Measurements from ENCODE around the gene SUGT1. TPM values are rescaled to one million over a fixed set of nuclear protein-coding genes. Genes with fewer than 3 reads are reported as not detected.
"Not testable (repeated sequence)": the region's sequence is repeated elsewhere in the genome, so short reads cannot be mapped to it uniquely, and the experiment has no call there.

Gene SUGT1
- total RNA-seq, 3 donors from 2014 or later (not counting 1 experiment from before 2014, with no cell fraction given) = 27.4 to 34.4 (median 29.7) TPM

DNA sequence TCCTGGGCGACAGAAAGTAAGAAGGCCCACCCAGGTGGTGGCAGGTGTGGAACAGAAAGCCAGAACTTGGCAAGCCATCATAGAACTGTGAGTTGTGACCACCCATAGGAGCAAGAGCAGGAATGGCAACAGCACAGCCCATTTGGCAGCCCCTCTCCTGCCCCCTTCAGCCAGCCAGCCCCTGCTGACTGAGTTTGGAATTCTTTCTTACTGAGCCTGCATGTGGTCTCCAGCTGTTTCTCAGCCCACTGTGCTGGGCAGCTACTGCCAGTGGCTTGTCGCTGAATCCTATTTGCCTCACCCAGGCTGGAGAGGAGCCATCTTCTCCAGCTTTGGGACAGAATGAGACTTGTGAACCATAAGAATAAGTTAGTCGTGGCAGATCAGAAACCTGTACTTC, 58.6 kb downstream of the SUGT1 start:
- H3K4me3 ChIP-seq (ENCODE audit: low read length) = no peak overlapping the region
- Mint-ChIP-seq H3K4me3 (no peak overlapping the region), H3K27ac (no peak overlapping the region), H3K9me3 (no peaks in the 10 kb centered on the region), H3K4me1 (no peaks in the 10 kb centered on the region), H3K36me3 (no peaks in the 10 kb centered on the region), H3K27me3 (ENCODE audit: low read depth in 2 of 2) (no peaks in the 10 kb centered on the region)
- H3K27me3 ChIP-seq (ENCODE audit: control insufficient read depth, insufficient read depth, low read length) = no peaks in the 10 kb centered on the region
- TF ChIP-seq, protein P1, sequence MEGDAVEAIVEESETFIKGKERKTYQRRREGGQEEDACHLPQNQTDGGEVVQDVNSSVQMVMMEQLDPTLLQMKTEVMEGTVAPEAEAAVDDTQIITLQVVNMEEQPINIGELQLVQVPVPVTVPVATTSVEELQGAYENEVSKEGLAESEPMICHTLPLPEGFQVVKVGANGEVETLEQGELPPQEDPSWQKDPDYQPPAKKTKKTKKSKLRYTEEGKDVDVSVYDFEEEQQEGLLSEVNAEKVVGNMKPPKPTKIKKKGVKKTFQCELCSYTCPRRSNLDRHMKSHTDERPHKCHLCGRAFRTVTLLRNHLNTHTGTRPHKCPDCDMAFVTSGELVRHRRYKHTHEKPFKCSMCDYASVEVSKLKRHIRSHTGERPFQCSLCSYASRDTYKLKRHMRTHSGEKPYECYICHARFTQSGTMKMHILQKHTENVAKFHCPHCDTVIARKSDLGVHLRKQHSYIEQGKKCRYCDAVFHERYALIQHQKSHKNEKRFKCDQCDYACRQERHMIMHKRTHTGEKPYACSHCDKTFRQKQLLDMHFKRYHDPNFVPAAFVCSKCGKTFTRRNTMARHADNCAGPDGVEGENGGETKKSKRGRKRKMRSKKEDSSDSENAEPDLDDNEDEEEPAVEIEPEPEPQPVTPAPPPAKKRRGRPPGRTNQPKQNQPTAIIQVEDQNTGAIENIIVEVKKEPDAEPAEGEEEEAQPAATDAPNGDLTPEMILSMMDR (IDR thresholded peaks at IDR 0.05) = no peak
- H3K27ac ChIP-seq (ENCODE audit: low read length) = no peak overlapping the region
- intact Hi-C loops (cut with micrococcal nuclease) = no loop called here
- DNase-seq (no peak), ATAC-seq (no peak)
- WGBS (ENCODE audit: insufficient coverage) = 98% methylated on average over 2 of the region's 3 CpGs
- no peaks in the 10 kb centered on the region for H3K9me3 ChIP-seq (ENCODE audit: control insufficient read depth, insufficient read depth, low read length)
- H3K36me3 ChIP-seq (ENCODE audit: control insufficient read depth, insufficient read depth, low read length) = no peaks in the 10 kb centered on the region
- H3K4me1 ChIP-seq (ENCODE audit: control insufficient read depth, insufficient read depth, low read length) = no peaks in the 10 kb centered on the region

- no peaks in the 10 kb centered on the region for H3K36me3 Mint-ChIP-seq
- Histone ChIP-seq H3K27me3 (ENCODE audit: control insufficient read depth, insufficient read depth, low read length) (no peaks in the 10 kb centered on the region), H3K27ac (ENCODE audit: low read length) (no peak overlapping the region), H3K4me3 (ENCODE audit: low read length) (no peak overlapping the region), H3K9me3 (ENCODE audit: control insufficient read depth, insufficient read depth, low read length) (no peaks in the 10 kb centered on the region), H3K4me1 (ENCODE audit: control insufficient read depth, insufficient read depth, low read length) (no peaks in the 10 kb centered on the region), H3K36me3 (ENCODE audit: control insufficient read depth, insufficient read depth, low read length) (no peaks in the 10 kb centered on the region)
- ATAC-seq = no peak
- no peak overlapping the region for H3K27ac Mint-ChIP-seq
- DNase-seq = no peak
- no peaks in the 10 kb centered on the region for H3K4me1 Mint-ChIP-seq
- H3K9me3 Mint-ChIP-seq = no peaks in the 10 kb centered on the region
- no peak overlapping the region for H3K4me3 Mint-ChIP-seq
- intact Hi-C loops (cut with micrococcal nuclease) = no loop called here
- WGBS (ENCODE audit: insufficient coverage) = 93% methylated on average over 3 of the region's 3 CpGs
- peaks cover 0 to 6% of the 10 kb centered on the region in 2 donors for H3K27me3 Mint-ChIP-seq (ENCODE audit: low read depth in 2 of 2)
- TF ChIP-seq, protein P1 (IDR thresholded peaks at IDR 0.05) = no peak
These were observed 59.7 kb downstream of the SUGT1 start for GRCh38 chr13:52712385-52712784.

- Histone ChIP-seq H3K4me3 (ENCODE audit: low read length) (no peak overlapping the region), H3K4me1 (ENCODE audit: control insufficient read depth, insufficient read depth, low read length) (no peaks in the 10 kb centered on the region), H3K27me3 (ENCODE audit: control insufficient read depth, insufficient read depth, low read length) (no peaks in the 10 kb centered on the region), H3K9me3 (ENCODE audit: control insufficient read depth, insufficient read depth, low read length) (no peaks in the 10 kb centered on the region), H3K36me3 (ENCODE audit: control insufficient read depth, insufficient read depth, low read length) (no peaks in the 10 kb centered on the region), H3K27ac (ENCODE audit: low read length) (no peak overlapping the region)
- H3K27ac Mint-ChIP-seq = no peak overlapping the region
- no peak overlapping the region for H3K4me3 Mint-ChIP-seq
- no peak for DNase-seq
- peaks cover under 1 to 10% of the 10 kb centered on the region in 2 donors for H3K27me3 Mint-ChIP-seq (ENCODE audit: low read depth in 2 of 2)
- H3K4me1 Mint-ChIP-seq = no peaks in the 10 kb centered on the region
- intact Hi-C loops (cut with micrococcal nuclease) = no loop called here
- TF ChIP-seq, protein P1 (IDR thresholded peaks at IDR 0.05) = no peak
- H3K36me3 Mint-ChIP-seq = no peaks in the 10 kb centered on the region
- 20% methylated on average over 3 of the region's 3 CpGs for WGBS (ENCODE audit: insufficient coverage)
- H3K9me3 Mint-ChIP-seq = peaks cover 0 to 7% of the 10 kb centered on the region in 2 donors
- ATAC-seq = no peak
These were observed 61.3 kb downstream of the SUGT1 start for GRCh38 chr13:52713894-52714293.

GRCh38 chr13:52720904-52721303, 68.3 kb downstream of the SUGT1 start:
- H3K27me3 Mint-ChIP-seq (ENCODE audit: low read depth in 2 of 2) = peaks cover 22 to 27% of the 10 kb centered on the region in 2 donors
- DNase-seq; H3K9me3 ChIP-seq (ENCODE audit: control insufficient read depth, insufficient read depth, low read length); H3K9me3 Mint-ChIP-seq; H3K36me3 ChIP-seq (ENCODE audit: control insufficient read depth, insufficient read depth, low read length); H3K4me3 Mint-ChIP-seq; H3K27me3 ChIP-seq (ENCODE audit: control insufficient read depth, insufficient read depth, low read length); ATAC-seq; H3K27ac ChIP-seq (ENCODE audit: low read length); H3K27ac Mint-ChIP-seq; H3K4me1 Mint-ChIP-seq; H3K4me1 ChIP-seq (ENCODE audit: control insufficient read depth, insufficient read depth, low read length); H3K36me3 Mint-ChIP-seq; H3K4me3 ChIP-seq (ENCODE audit: low read length); intact Hi-C loops (cut with micrococcal nuclease): not testable (repeated sequence)
- 91% methylated on average over 6 of the region's 7 CpGs for WGBS (ENCODE audit: insufficient coverage)

DNA sequence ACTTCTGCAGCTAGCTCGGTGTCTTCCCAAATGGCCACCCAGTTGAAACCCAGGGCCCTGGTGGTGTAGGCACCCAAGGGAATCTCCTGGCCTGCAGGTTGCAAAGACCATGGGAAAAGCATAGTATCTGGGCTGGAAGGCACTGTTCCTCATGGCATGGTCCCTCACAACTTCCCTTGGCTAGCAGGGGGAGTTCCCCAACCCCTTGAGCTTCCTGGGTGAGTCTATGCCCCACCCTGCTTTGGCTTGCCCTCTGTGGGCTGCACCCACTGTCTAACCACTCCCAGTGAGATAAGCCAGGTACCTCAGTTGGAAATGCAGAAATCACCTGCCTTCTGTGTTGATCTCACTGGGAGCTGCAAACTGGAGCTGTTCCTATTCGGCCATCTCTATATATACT, 68.7 kb downstream of the SUGT1 start:
- H3K4me3 ChIP-seq (ENCODE audit: low read length); H3K27ac ChIP-seq (ENCODE audit: low read length); H3K4me1 Mint-ChIP-seq; H3K4me3 Mint-ChIP-seq; H3K9me3 ChIP-seq (ENCODE audit: control insufficient read depth, insufficient read depth, low read length); H3K27me3 ChIP-seq (ENCODE audit: control insufficient read depth, insufficient read depth, low read length); intact Hi-C loops (cut with micrococcal nuclease); H3K27ac Mint-ChIP-seq; H3K36me3 Mint-ChIP-seq; H3K36me3 ChIP-seq (ENCODE audit: control insufficient read depth, insufficient read depth, low read length); DNase-seq; ATAC-seq; H3K9me3 Mint-ChIP-seq; H3K4me1 ChIP-seq (ENCODE audit: control insufficient read depth, insufficient read depth, low read length): not testable (repeated sequence)
- WGBS (ENCODE audit: insufficient coverage) = 100% methylated on average over 1 of the region's 2 CpGs
- peaks cover 22 to 27% of the 10 kb centered on the region in 2 donors for H3K27me3 Mint-ChIP-seq (ENCODE audit: low read depth in 2 of 2)
